HCT116 (cell line): ENCODE data around the gene SLC7A7. TPM values are rescaled to one million over a fixed set of nuclear protein-coding genes. Genes with fewer than 3 reads are reported as not detected.
"Not testable (repeated sequence)": the region's sequence is repeated elsewhere in the genome, so short reads cannot be mapped to it uniquely, and the experiment has no call there.

ENCODE experiments used
- ATAC-seq: fragments of 200-7000 bp; cut with Tn5 transposase; 2 replicates; pipeline ENCODE4 v1.9.1; 2020; ENCODE audit warnings: mild to moderate bottlenecking, moderate library complexity
- BruUV-seq: library from RNA; stranded (reverse); fragments of 400-500 nt; replicated peaks from 2 replicates; lab custom pipeline; 2021; lab: Mats Ljungman, UMichigan
- CTCF ChIA-PET: fragments of 300-600 bp; sonication (Branson Sonifier 250); formaldehyde crosslinking; loops from one replicate; lab custom pipeline; 2021; ENCODE audit warnings: antibody characterized with exemption; lab: Charles Lee
- POLR2A ChIA-PET: fragments of 300-600, 350-600 bp; sonication (Branson Sonifier 250); formaldehyde crosslinking; loops from one replicate; lab custom pipeline; 2021; ENCODE audit warnings: antibody characterized with exemption; lab: Charles Lee
- RAD21 ChIA-PET, 2 experiments: fragments of 300-600 bp; sonication (Branson Sonifier 250); formaldehyde crosslinking; loops; one replicate each; lab custom pipeline; 2023; ENCODE audit warnings: low total read pairs in 2 of 2; ENCODE audit not compliant: uncharacterized antibody in 2 of 2, unreplicated experiment in 2 of 2, low non-redundant PET in 1 of 2; lab: Charles Lee
- DNase-seq: peaks from one replicate; pipeline ENCODE4 v3.0.0-alpha.2; 2010; ENCODE audit warnings: low read depth, low spot score
- H2AFZ ChIP-seq: fragments of 200-600 bp; shearing (Covaris generic), sonication (generic); 2 replicates; pipeline ENCODE4 v1.6.1; 2017; ENCODE audit warnings: low read depth, mixed run types, mixed read lengths, antibody characterized with exemption, low read length; ENCODE audit not compliant: poor library complexity, severe bottlenecking
- H3K27ac ChIP-seq: 2 replicates; pipeline ENCODE4 v1.5.1; 2012; ENCODE audit warnings: low read depth, low read length
- H3K27me3 ChIP-seq: fragments of 200-600 bp; sonication (generic); 2 replicates; pipeline ENCODE4 v1.6.1; 2016; ENCODE audit warnings: mixed run types, low read length, mixed read lengths; ENCODE audit not compliant: insufficient read depth
- H3K36me3 ChIP-seq, 2 experiments: fragments of 200-500 bp in 1 of 2; fragments of 200-600 bp in 1 of 2; sonication (Bioruptor generic) in 1 of 2; sonication (generic) in 1 of 2; 2 replicates each; pipeline versions ENCODE4 v1.5.1 to v1.6.1; 2014 to 2016; ENCODE audit warnings: low read length in 2 of 2, inconsistent platforms in 1 of 2, mixed read lengths in 1 of 2, mixed run types in 1 of 2; ENCODE audit not compliant: insufficient read depth in 2 of 2, control insufficient read depth in 1 of 2
- H3K4me1 ChIP-seq, 2 experiments: fragments of 200-600 bp in 1 of 2; sonication (generic) in 1 of 2; 2 replicates each; pipeline versions ENCODE4 v1.5.1 to v1.6.1; 2012 to 2017; ENCODE audit warnings: low read length in 2 of 2, inconsistent platforms in 1 of 2, mild to moderate bottlenecking in 1 of 2, mixed read lengths in 1 of 2, mixed run types in 1 of 2, moderate library complexity in 1 of 2; ENCODE audit not compliant: insufficient read depth in 2 of 2, control insufficient read depth in 1 of 2
- H3K4me2 ChIP-seq: fragments of 200-600 bp; sonication (generic); 2 replicates; pipeline ENCODE4 v1.6.1; 2017; ENCODE audit warnings: mixed run types, low read length, mixed read lengths
- H3K4me3 ChIP-seq, 2 experiments: fragments of 200-600 bp in 1 of 2; sonication (generic) in 1 of 2; replicated peaks in 1 of 2; 2 replicates each; pipeline ENCODE4 v1.5.1; 2011 to 2016; ENCODE audit warnings: low read length in 2 of 2, control low read depth in 1 of 2, low read depth in 1 of 2, mild to moderate bottlenecking in 1 of 2, mixed read lengths in 1 of 2, mixed run types in 1 of 2
- H3K79me2 ChIP-seq: fragments of 200-600 bp; sonication (generic); 2 replicates; pipeline ENCODE4 v1.6.1; 2017; ENCODE audit warnings: mild to moderate bottlenecking, mixed run types, low read length, moderate library complexity, mixed read lengths; ENCODE audit not compliant: insufficient read depth
- H3K9ac ChIP-seq: fragments of 200-600 bp; sonication (generic); 2 replicates; pipeline ENCODE4 v1.6.1; 2016; ENCODE audit warnings: low read length, mixed read lengths
- H3K9me2 ChIP-seq: fragments of 200-600 bp; sonication (generic), shearing (Covaris generic); 2 replicates; pipeline ENCODE4 v1.6.1; 2017; ENCODE audit warnings: mixed run types, mild to moderate bottlenecking, moderate library complexity; ENCODE audit not compliant: insufficient read depth
- H3K9me3 ChIP-seq, 2 experiments: fragments of 200-500 bp in 1 of 2; fragments of 200-600 bp in 1 of 2; sonication (Bioruptor generic) in 1 of 2; sonication (generic) in 1 of 2; 2 replicates each; pipeline ENCODE4 v1.6.1; 2014 to 2017; ENCODE audit warnings: low read length in 2 of 2, mixed read lengths in 2 of 2, inconsistent platforms in 1 of 2, low read depth in 1 of 2, mild to moderate bottlenecking in 1 of 2, mixed run types in 1 of 2, moderate library complexity in 1 of 2; ENCODE audit not compliant: control insufficient read depth in 1 of 2, insufficient read depth in 1 of 2
- H4K20me1 ChIP-seq: fragments of 200-600 bp; sonication (generic), shearing (Covaris generic); 2 replicates; pipeline ENCODE4 v1.6.1; 2017; ENCODE audit warnings: mixed run types, mild to moderate bottlenecking, moderate library complexity; ENCODE audit not compliant: insufficient read depth
- POLR2A ChIP-seq: IDR thresholded peaks from 2 replicates; pipeline ENCODE4 v1.7.0; 2011; ENCODE audit warnings: borderline replicate concordance; ENCODE audit not compliant: insufficient read depth, insufficient read length; ENCODE audit errors: extremely low read depth
- POLR2AphosphoS5 ChIP-seq: IDR thresholded peaks from 2 replicates; pipeline ENCODE4 v1.6.1; 2011; ENCODE audit warnings: mild to moderate bottlenecking, low read depth, low read length, moderate library complexity
- SIN3A ChIP-seq: IDR thresholded peaks from 2 replicates; pipeline ENCODE4 v1.6.1; 2012; ENCODE audit warnings: low read depth
- SRF ChIP-seq: IDR thresholded peaks from 2 replicates; pipeline ENCODE4 v1.6.1; 2012; ENCODE audit warnings: low read depth
- TCF7L2 ChIP-seq: IDR thresholded peaks from 2 replicates; pipeline ENCODE4 v1.7.0; 2011; ENCODE audit warnings: borderline replicate concordance, inconsistent platforms; ENCODE audit not compliant: insufficient read depth, insufficient read length; ENCODE audit errors: extremely low read depth
- ZFX ChIP-seq: fragments of 450-650 bp; IDR thresholded peaks from 2 replicates; pipeline ENCODE4 v1.6.1; 2017
- intact Hi-C: fragments of 100-400 bp; cut with micrococcal nuclease; formaldehyde crosslinking; loops from 2 replicates; pipeline ENCODE4 v1.10.0; 2022
- total RNA-seq: library from RNA; stranded (reverse); gene quantifications from one replicate; pipeline ENCODE4 v1.2.1, GENCODE V29; 2021; ENCODE audit not compliant: unreplicated experiment
- TF ChIP-seq, protein P1 (sequence below): IDR thresholded peaks from 2 replicates; pipeline ENCODE4 v1.6.1; 2011; ENCODE audit warnings: mild to moderate bottlenecking, low read length, moderate library complexity; ENCODE audit not compliant: insufficient replicate concordance; ENCODE audit errors: extremely low read depth
- TF ChIP-seq, protein P2 (sequence below): IDR thresholded peaks from 2 replicates; pipeline ENCODE4 v1.6.1; 2012
- TF ChIP-seq, protein P3 (sequence below): IDR thresholded peaks from 2 replicates; pipeline ENCODE4 v1.6.1; 2012; ENCODE audit warnings: low read depth

The SLC7A7 gene
- total RNA-seq, 1 experiment from 2014 or later, result 0.27 TPM

DNA sequence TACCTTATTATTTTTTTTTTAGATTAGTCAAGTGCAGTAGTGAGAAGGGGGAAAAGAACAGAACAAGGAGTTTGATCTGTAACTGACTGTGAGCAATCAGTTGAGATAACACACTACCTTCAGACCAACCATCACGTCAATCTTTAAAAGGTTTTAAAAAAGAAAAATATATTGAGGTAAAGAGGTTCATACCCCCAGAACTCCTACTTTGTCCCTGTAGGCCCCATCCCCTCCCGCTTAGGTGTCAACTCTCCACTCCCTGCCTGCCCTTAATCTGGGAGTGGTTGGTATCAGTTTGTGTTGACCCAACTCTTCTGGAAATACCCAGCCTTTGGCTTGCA is 37.3 kb upstream of the SLC7A7 start:
- RAD21 ChIA-PET, result interaction anchor here (0.6 to 2.2 kb wide), 6 partner anchors 19 to 291 kb away, joined by 3 to 8 read pairs (median 4); partner anchors contain the start of gene LRP10 (in 1 of the 2)
- POLR2A ChIA-PET, result interaction anchor here (1.2 to 1.3 kb wide), 2 partner anchors 195 to 201 kb away, joined by 5 read pairs; no protein-coding TSS in a partner anchor
- Histone ChIP-seq H3K4me2 (peak overlapping the region; percentile 91), H3K36me3 (no peaks in the 10 kb centered on the region), H3K9me3 (no peaks in the 10 kb centered on the region), H3K27ac (peak overlapping the region; percentile 42; the same call in 1 of the 2 replicates), H3K27me3 (no peaks in the 10 kb centered on the region), H3K9ac (peak overlapping the region; percentile 53; the same call in 1 of the 2 replicates), H2AFZ (peak overlapping the region; percentile 95), H3K79me2 (no peaks in the 10 kb centered on the region), H3K4me1 (peaks cover 3 to 19% of the 10 kb centered on the region in 2 experiments; a peak in 2 of 4 replicates), H4K20me1 (no peaks in the 10 kb centered on the region), H3K9me2 (no peaks in the 10 kb centered on the region), H3K4me3 (no peak overlapping the region)
- intact Hi-C loops, result loop anchor here (1.0 to 2.0 kb wide), 2 partner anchors 86 to 194 kb away; partner anchors contain the start of gene OXA1L
- no peak for TF ChIP-seq POLR2A
- TF ChIP-seq, protein P1, sequence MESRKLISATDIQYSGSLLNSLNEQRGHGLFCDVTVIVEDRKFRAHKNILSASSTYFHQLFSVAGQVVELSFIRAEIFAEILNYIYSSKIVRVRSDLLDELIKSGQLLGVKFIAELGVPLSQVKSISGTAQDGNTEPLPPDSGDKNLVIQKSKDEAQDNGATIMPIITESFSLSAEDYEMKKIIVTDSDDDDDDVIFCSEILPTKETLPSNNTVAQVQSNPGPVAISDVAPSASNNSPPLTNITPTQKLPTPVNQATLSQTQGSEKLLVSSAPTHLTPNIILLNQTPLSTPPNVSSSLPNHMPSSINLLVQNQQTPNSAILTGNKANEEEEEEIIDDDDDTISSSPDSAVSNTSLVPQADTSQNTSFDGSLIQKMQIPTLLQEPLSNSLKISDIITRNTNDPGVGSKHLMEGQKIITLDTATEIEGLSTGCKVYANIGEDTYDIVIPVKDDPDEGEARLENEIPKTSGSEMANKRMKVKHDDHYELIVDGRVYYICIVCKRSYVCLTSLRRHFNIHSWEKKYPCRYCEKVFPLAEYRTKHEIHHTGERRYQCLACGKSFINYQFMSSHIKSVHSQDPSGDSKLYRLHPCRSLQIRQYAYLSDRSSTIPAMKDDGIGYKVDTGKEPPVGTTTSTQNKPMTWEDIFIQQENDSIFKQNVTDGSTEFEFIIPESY, result no peak
- TF ChIP-seq SIN3A, result no peak
- TF ChIP-seq, protein P2, sequence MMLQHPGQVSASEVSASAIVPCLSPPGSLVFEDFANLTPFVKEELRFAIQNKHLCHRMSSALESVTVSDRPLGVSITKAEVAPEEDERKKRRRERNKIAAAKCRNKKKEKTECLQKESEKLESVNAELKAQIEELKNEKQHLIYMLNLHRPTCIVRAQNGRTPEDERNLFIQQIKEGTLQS, result no peak
- TF ChIP-seq ZFX, result no peak
- TF ChIP-seq, protein P3, sequence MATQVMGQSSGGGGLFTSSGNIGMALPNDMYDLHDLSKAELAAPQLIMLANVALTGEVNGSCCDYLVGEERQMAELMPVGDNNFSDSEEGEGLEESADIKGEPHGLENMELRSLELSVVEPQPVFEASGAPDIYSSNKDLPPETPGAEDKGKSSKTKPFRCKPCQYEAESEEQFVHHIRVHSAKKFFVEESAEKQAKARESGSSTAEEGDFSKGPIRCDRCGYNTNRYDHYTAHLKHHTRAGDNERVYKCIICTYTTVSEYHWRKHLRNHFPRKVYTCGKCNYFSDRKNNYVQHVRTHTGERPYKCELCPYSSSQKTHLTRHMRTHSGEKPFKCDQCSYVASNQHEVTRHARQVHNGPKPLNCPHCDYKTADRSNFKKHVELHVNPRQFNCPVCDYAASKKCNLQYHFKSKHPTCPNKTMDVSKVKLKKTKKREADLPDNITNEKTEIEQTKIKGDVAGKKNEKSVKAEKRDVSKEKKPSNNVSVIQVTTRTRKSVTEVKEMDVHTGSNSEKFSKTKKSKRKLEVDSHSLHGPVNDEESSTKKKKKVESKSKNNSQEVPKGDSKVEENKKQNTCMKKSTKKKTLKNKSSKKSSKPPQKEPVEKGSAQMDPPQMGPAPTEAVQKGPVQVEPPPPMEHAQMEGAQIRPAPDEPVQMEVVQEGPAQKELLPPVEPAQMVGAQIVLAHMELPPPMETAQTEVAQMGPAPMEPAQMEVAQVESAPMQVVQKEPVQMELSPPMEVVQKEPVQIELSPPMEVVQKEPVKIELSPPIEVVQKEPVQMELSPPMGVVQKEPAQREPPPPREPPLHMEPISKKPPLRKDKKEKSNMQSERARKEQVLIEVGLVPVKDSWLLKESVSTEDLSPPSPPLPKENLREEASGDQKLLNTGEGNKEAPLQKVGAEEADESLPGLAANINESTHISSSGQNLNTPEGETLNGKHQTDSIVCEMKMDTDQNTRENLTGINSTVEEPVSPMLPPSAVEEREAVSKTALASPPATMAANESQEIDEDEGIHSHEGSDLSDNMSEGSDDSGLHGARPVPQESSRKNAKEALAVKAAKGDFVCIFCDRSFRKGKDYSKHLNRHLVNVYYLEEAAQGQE, result no peak
- no peak for TF ChIP-seq SRF
- TF ChIP-seq POLR2AphosphoS5, result no peak
- no peak for TF ChIP-seq TCF7L2
- CTCF ChIA-PET, result interaction anchor here (0.6 to 5.6 kb wide), 17 partner anchors 9 to 293 kb away, joined by 3 to 41 read pairs (median 6); partner anchors contain the start of genes ACIN1 and LRP10
- DNase-seq (no peak), ATAC-seq (no peak)
- BruUV-seq, result no TSS peak

DNA sequence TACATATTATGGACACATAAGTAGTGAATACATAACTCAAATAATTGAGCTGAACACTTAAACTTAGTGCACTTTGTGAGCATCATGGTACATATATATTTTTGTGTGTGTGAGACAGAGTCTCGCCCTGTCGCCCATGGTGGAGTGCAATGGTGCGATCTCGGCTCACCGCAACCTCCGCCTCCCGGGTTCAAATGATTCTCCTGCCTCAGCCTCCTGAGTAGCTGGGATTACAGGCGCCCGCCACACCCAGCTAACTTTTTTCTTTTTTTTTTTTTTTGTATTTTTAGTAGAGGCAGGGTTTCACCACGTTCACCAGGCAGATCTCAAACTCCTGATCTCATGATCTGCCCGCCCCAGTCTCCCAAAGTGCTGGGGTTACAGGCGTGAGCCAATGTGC is 36.9 kb upstream of the SLC7A7 start:
- not testable (repeated sequence) for H3K4me3 ChIP-seq, H2AFZ ChIP-seq, H3K9ac ChIP-seq, H4K20me1 ChIP-seq, H3K9me2 ChIP-seq, ATAC-seq, H3K36me3 ChIP-seq, H3K9me3 ChIP-seq, DNase-seq, H3K4me2 ChIP-seq, H3K27me3 ChIP-seq, H3K79me2 ChIP-seq, BruUV-seq, H3K27ac ChIP-seq
- ChIA-PET CTCF (interaction anchor here (0.6 to 5.6 kb wide), 17 partner anchors 9 to 292 kb away, joined by 3 to 41 read pairs (median 6); partner anchors contain the start of genes ACIN1 and LRP10), RAD21 (interaction anchor here (0.6 to 2.2 kb wide), 7 partner anchors 19 to 290 kb away, joined by 3 to 8 read pairs (median 3); partner anchors contain the start of gene LRP10 (in 1 of the 2)), POLR2A (interaction anchor here (0.7 to 1.3 kb wide), 3 partner anchors 28 to 201 kb away, joined by 3 to 5 read pairs (median 5); no protein-coding TSS in a partner anchor)
- intact Hi-C loops, result loop anchor here (1.0 to 2.0 kb wide), 2 partner anchors 85 to 194 kb away; partner anchors contain the start of gene OXA1L
- H3K4me1 ChIP-seq, result peaks cover 3 to 19% of the 10 kb centered on the region in 2 experiments; a peak in 2 of 4 replicates
